GM18502 (cell line): ENCODE data around the gene ZC3H12D.
A peak's percentile ranks its signal among the peaks of the same experiment; 100 is the strongest.
"Not testable (repeated sequence)": the region's sequence is repeated elsewhere in the genome, so short reads cannot be mapped to it uniquely, and the experiment has no call there.

Experiments
- ATAC-seq: cut with Tn5 transposase; IDR thresholded peaks from one replicate; pipeline ENCODE4 v1.9.1; 2021; ENCODE audit warnings: mild to moderate bottlenecking; ENCODE audit not compliant: unreplicated experiment, poor library complexity

Gene ZC3H12D

DNA sequence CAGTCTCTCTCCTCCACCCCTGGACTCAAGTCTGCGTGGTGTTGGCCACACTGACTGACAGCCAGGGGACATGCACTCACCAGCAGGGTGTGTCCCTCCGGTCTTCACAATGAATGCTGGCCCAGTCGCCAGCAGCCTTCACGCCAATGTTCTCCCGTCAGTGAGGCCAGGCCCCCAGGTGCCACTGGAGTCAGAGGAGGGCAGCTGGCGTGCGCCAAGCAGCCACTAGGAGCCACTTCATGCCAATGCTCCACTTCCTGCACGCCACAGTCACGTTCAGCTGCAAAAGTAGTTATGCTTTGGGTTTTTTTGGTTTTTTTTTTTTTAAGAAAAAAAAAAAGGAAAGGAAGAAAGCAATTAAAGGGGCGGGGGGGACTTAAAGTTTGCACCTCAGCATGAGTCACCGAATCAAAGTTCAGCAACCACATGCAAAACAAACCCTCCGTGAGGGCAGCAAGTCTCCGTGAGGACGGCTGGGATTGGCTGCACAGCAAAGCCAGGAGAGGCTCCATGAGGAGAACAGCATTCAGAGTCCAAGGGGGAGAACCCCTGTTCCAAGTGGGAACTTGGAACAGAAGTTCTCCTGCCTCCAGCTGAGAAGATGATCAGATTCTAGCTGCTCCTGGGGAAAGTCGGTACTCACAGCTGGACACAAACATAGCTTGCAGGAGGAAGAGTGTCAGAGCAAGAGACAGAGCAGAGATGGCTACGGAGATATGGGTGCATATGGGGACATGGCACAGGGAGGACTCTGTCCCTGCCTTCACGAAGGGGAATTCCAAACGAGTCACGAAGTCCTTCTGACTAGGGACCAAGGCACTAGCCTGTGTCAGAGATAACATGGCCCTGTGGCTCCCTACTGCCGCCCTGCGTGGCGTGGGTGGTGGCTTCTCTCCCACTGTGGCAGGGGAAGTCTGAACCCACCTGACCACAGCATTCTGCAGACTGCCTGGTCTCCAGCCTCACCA, at the start of gene ZC3H12D:
Gene ZC3H12D (minus strand): TSS at position 282 of the 968 bp plus-strand sequence. CDS start 10,471 bp downstream, outside the sequence.
- peak; percentile 39 for ATAC-seq

DNA sequence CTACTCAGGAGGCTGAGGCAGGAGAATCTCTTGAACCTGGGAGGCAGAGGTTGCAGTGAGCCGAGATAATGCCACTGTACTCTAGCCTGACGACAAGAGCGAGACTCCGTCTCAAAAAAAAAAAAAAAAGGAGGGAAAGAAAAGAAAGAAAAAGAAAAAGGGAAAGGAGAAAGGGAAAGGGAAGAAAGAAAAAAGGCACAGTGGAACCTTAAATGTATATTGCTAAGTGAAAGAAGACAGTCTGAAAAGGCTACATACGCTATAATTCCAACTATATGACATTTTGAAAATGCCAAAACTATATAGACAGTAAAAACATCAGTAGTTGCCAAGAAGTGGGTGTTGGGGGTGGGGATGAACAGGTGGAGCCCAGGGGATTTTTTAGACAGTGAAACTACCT, 44.8 kb upstream of the ZC3H12D start:
- ATAC-seq, result no peak

DNA sequence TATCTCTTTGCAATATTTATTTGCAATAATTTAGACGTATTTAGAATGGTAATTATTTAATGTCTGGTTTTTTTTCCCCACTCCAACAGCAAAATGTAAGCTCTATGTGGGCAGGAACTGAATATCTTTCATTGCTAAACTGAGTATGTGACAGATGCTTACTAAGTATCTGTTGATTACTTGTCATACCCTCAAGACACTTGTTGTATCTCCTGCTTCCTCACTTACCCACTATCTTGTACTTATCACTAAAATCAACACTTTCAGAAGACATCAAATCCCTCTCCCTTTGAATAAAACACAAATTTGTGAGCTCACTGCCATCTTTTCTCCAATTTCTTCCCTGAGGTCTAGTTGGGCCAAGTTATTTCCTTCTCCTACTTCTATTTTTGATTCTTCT, 30.7 kb upstream of the ZC3H12D start:
- ATAC-seq, result no peak

DNA sequence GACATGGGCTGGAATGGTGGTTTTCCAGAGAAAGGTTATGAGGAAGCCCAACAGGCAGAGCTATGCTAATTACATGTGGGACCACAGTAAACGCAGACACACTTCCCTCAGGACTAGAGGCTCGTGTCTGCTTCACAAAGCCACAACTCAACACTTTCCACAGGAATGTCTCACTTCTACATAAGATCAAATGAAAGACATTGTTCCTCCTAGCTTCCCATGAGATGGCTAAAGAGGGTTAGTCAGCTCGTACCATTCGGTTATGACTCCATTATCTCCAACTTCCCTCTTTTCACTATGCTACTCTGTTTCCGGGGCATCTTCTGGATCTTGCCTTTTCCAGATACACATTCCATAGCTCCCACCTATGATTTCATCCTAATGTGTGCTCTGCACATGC, 29.1 kb upstream of the ZC3H12D start:
- ATAC-seq, result no peak

DNA sequence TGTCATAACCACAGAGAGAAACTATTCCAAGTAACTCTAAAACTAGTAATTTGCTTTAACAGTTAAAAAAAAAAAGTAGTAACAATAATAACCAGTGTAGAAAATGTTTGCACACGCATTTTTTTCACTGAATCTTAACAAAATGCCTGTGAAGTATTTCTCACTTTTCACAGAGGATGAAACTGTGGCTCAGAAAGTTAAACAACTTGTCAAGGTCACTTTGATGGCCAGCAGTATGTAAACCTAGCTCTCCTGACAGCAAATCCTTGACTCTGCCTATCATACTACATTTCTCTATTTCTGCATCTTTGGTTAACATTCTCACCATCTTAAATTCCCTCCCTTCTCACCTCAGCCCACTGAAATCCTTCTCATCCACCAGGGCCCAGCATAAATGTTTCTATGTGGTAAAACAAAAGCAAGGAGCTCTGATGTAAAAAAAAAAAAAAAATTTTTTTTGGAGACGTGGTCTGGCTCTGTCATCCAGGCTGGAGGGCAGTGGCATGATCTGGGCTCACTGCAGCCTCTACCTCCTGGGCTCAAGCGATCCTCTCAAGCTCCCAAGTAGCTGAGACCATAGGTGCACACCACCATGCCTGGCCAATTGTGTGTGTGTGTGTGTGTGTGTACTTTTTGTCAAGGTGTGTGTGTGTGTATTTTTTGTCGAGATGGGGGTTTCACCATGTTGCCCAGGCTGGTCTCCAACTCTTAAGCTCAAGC, 26.1 kb upstream of the ZC3H12D start:
- no peak for ATAC-seq

DNA sequence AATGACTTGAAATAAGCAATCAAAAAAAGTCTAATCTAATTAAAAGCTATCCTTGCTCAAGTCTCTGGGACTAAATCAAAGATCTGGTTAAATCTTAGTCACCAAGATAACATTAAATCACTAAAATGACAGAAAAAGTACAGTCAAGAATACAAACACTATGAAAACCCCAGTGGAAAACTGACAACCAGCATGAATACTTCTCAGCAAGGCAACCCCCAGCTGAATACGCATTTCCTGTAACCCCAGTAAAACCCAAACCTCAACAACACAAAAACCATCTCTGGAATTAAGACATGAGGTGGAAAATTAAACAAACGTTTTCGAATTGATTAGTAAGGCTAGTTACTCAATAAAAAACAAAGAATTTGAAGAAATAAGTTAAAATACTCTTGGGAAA, 23.7 kb upstream of the ZC3H12D start:
- no peak for ATAC-seq

DNA sequence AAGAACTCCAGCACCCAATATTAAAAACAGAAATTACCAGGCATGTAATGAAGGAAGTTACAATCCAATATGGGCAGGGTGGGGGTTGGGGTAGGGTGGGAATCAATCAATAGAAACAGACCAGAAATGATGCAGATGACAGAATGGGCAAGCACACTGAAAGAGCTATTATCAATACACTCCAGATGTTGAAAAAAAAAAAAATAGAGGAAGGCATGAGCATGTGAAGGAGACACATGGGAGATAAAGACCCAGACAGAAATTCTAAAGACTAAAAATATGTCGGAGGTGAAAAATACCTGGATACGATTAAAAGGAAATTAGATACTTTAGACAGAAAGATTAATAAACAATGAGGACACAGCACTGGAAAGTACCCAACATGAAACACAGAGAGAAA, 19.1 kb upstream of the ZC3H12D start:
- ATAC-seq, result no peak

DNA sequence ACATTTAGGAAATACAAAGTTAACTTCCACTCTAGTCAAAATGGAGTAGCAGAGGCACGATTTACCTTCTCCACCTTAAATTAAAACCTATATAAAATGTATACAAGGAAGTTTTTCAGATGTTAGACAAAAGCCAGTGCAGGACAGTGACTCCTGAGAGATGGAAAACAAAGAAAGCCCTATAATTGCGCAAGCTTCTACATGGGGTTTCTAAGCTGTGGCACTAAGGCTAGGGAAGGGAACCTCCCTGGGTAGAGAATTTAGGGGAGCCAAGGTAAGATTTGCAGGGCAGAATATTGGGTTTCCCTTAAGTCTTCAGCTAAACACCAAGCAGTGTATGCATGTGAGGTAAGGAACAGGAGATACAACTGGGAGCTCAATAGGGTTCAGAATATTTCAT, 18.5 kb upstream of the ZC3H12D start:
- ATAC-seq, result no peak

DNA sequence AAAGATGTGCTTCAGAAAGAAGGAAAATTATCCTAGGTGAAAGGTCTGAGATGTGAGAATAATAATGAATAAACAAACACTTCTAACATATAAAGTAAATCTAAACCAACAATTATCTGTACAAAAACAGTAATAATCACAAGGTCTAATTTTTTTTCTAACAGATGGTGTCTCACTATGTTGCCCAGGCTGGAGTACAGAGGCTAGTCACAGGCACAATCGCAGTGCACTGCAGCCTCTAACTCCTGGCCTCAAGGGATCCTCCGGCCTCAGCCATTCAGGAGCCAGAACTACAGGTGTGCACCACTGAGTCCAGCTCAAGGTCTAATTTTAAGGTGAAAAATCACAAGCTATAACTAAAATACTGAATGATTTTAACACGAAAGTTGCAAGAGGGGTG, 17.0 kb upstream of the ZC3H12D start:
- ATAC-seq, result no peak

DNA sequence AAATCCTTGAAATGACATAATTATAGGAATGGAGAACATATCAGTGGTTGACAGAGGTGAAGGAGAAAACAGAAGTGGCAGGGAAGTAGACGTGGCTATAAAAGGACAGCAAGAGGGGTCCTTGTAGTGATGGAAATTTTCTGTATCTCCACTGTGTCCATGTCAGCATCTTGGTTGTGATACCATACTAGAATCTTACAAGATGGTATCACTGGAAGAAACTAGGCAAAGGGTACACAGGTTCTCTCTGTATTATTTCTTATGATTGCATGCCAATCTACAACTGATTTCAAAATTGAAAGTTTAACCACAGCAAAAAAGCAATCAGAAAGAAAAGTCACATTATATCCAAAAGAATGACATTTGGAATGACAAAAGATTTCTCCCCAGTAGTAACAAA, 16.4 kb upstream of the ZC3H12D start:
- ATAC-seq, result no peak

DNA sequence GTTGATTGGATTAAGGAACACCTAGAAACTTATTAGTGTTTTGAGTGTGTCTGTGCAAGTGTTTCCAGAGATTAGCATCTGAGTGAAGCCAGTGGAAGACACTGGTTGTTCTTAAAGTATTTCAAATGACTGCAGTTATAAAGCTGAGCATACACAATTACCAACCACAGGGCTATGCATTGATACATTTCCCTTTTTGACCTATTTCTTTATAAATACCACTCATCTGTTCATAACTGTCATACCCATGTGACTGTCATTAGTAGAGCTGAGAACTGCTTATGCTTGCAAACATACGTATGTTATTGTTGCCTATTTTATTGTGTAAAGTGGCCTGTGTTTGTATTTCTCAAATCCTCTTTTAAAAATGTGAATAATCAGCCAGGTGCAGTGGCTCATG, 15.3 kb upstream of the ZC3H12D start:
- no peak for ATAC-seq

DNA sequence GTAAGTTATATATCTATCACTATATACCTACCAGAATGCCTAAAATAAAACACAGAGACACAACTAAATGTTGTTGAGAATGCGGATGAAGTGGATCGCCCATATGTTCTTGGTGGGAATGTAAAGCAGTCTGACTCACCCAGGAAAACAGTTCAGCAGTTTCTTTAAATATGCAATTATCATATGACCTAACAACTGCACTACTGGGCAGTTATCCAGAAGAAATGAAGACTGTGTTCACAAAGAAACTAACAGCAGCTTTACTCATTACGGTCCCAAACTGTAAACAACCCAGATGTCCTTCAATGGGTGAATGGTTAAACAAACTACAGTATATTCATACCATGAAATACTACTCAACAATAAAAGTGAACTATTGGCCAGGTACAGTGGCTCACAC, 14.3 kb upstream of the ZC3H12D start:
- no peak for ATAC-seq

DNA sequence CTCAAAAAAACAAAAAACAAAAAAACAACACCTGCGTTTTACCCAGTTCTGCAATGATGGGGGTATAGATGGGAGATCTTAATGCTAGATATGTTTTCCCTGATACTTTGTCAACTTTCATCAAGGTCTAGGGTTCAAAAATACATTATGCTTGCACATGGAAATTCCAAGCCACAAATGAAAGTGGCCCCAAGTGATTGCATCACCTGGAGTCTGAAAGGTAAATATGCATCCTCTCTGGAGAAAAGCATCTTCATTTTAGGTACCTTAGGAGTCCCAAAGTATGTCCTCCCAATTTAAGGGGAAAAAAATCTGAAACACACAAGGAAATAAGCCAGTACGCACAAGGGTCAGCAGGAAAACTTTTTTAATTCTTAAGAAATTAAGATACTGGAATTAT, 12.6 kb upstream of the ZC3H12D start:
- no peak for ATAC-seq

DNA sequence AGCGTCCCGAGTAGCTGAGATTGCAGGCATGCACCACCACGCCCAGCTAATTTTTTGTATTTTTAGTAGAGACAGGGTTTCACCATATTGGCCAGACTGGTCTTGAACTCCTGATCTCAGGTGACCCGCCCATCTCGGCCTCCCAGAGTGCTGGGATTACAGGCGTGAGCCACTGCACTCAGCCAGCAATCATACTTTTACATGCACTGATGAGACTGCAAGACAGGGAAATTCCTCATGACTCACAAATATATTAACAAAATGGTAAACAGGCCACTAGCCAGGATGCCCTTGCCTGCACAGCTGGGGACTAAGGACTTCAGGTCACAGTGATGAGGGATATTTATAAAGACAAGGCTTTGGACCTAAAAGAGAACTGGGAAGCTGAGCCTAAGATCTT, 11.8 kb upstream of the ZC3H12D start:
- ATAC-seq, result not testable (repeated sequence)

DNA sequence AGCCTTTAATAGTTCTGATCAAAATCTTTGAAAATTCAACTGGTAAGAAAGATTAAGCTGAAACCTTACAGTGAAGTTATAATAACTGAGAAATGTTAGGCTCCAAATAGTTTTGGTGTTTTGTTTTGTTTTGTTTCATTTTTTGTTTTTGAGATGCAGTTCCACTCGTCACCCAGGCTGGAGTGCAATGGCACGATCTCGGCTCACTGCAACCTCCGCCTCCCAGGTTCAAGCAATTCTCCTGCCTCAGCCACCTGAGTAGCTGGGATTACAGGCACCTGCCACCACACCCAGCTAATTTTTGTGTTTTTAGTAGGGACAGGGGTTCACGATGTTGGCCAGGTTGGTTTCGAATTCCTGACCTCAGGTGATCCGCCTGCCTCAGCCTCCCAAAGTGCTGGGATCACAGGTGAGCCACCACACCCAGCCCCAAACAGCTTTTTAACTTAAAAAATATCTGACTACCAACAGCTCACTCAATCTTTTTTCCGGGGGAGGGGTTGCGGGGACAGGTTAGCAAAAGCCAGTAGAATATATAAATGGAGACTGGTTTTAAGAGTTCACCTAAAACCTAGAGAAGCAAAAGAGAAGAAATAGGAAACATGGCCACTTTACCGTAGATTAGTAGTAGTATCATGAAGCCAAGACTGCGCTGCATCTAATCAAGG, 10.7 kb upstream of the ZC3H12D start:
- not testable (repeated sequence) for ATAC-seq

DNA sequence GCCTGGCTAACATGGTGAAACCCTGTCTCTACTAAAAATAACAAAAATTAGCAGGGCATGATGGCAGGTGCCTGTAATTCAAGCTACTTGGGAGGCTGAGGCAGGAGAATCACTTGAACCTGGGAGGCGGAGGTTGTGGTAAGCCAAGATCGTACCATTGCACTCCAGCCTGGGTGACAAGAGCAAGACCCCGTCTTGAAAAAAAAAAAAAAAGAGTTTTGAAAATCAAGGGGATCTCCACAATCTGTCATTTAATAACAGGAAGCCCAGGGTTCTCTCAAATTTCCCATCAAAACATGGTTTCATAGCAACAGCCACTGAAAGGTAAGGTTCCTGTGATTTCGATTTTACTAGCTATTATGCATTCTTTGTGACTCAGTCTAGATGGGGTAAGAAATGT, 10.0 kb upstream of the ZC3H12D start:
- ATAC-seq, result peak; percentile 80

DNA sequence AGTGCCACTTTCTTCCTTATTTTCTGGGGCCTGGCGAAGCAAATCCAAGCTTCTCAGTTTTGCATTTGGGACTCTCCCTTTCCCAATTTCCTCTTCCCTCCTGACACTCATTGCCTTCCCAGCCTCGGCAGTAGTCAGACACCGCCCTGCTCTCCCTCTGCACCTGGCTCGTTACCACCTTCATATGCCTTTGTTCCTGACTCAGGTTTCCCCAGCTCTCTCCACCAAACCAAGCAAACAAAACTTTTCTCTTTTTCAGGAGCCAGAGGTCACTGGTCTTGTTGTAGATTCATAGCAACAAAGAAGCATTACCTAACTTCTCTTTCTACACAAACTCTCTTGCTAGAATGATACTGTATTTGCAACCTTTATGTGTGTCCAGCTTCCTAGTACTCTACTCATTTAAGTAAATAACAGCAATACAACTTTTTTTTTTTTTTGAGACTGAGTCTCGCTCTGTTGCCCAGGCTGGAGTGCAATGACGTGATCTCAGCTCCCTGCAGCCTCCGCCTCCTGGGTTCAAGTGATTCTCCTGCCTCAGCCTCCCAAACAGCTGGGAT, 9.0 kb upstream of the ZC3H12D start:
- no peak for ATAC-seq

DNA sequence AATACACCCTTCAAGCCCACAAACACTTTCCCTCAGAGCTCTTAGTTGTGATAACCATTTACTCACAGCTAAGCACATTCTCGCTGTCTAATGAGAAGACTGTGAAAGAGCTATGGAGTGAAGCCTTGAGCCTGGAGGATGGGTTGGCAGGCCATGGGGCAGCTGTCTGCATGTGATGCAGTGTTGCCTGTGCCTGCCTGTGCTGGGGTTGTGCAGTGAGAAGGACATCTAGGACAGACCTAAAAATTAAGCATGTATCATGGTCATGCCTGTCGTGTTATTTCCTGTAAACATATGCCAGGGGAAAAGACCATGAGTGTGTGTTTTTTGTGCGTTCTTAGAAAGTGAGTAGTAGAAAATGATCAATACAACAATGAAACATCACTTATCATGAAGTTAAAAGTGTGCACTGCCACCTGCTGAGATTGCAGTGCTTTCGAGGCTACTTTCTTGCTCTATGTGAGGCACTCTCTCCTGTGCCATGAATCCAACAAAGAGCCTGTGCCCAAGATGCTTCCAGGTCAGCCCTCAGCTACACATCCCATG, 8.1 kb upstream of the ZC3H12D start:
- ATAC-seq, result no peak

DNA sequence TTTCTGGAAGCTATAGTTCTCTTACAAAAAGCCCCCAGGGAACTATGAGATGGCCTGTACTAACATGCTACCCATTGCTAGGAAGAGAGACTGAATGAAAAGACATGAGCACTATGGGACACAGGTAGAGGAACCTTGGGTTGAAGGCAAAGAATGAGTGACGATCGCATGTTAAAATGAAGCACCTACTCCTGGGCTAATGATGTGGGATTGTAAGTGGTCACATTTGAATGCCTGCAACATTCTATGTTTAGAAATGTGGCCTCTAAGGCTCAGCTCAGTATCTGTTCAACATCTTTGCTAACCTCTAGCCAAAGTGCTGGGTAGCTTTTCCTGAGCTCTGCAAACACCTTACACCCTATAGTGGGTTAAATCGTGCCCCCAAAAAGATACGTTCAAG, 5.2 kb upstream of the ZC3H12D start:
- no peak for ATAC-seq

DNA sequence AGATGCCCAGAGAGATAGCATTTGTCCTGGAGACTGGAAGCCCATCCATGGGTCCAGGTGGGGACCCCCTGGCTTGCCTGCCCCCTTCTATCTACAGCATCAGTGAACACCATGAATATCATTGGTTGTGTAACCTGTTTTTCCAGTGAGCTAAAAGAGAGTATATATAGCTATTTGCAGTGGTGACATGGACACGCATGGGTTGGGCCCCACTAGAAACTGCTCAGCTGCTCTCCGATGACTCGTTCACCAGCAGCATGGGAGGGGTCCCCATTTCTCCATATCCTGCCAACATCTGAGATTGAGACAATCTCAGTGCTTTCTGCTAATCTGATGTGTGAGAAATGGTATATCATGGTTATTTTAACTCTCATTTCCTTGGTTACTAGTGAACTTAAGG, 4.0 kb upstream of the ZC3H12D start:
- no peak for ATAC-seq
